8988T (cell line): Measurements from ENCODE around the gene SAMD4B.

Experiments
- DNase-seq: peaks from one replicate; pipeline ENCODE4 v3.0.0; 2011

Gene SAMD4B

GRCh38 chr19:39428283-39429112 is 86.3 kb downstream of the SAMD4B start:
- peak; percentile 58 for DNase-seq

- no peak for DNase-seq
These were observed 88.7 kb downstream of the SAMD4B start for GRCh38 chr19:39430675-39431593.

- DNase-seq = no peak
These were observed 90.4 kb downstream of the SAMD4B start for GRCh38 chr19:39432677-39433025.

GRCh38 chr19:39433480-39434079 is 91.4 kb downstream of the SAMD4B start:
- DNase-seq = no peak

GRCh38 chr19:39434123-39435076 is 92.2 kb downstream of the SAMD4B start:
- DNase-seq = no peak
